Anterior cingulate cortex (tissue), 58 donors: ENCODE results near the gene PAXIP1.

Experiments used
- DNase-seq, 58 donors: peaks; one replicate each; lab custom pipeline; 2025; lab: John Stamatoyannopoulos, UW

Gene PAXIP1

GRCh38 chr7:154915600-154915999 lies 87.3 kb downstream of the PAXIP1 start:
- DNase-seq, result no peak

GRCh38 chr7:154914996-154915380 lies 87.9 kb downstream of the PAXIP1 start:
- no peak for DNase-seq

- no peak for DNase-seq
These were observed 88.5 kb downstream of the PAXIP1 start for GRCh38 chr7:154914308-154914995.

- peak in 56 of 58 donors; percentile 10 to 95 (median 72) for DNase-seq
These were observed 89.2 kb downstream of the PAXIP1 start for GRCh38 chr7:154913638-154914307.

GRCh38 chr7:154912871-154913637 lies 89.9 kb downstream of the PAXIP1 start:
- peak in 14 of 58 donors; percentile 23 to 64 (median 50) for DNase-seq

GRCh38 chr7:154911862-154912455 lies 91.0 kb downstream of the PAXIP1 start:
- no peak for DNase-seq

GRCh38 chr7:154911411-154911810 lies 91.5 kb downstream of the PAXIP1 start:
- no peak for DNase-seq

- DNase-seq, result no peak
These were observed 91.9 kb downstream of the PAXIP1 start for GRCh38 chr7:154910977-154911376.

GRCh38 chr7:154910125-154910524 lies 92.8 kb downstream of the PAXIP1 start:
- DNase-seq, result no peak

- DNase-seq, result no peak
These were observed 93.5 kb downstream of the PAXIP1 start for GRCh38 chr7:154909241-154910105.

- no peak for DNase-seq
These were observed 95.0 kb downstream of the PAXIP1 start for GRCh38 chr7:154907651-154908620.

- no peak for DNase-seq
These were observed 96.1 kb downstream of the PAXIP1 start for GRCh38 chr7:154906736-154907355.

- no peak for DNase-seq
These were observed 96.7 kb downstream of the PAXIP1 start for GRCh38 chr7:154906201-154906600.

- no peak for DNase-seq
These were observed 97.3 kb downstream of the PAXIP1 start for GRCh38 chr7:154905615-154906014.

GRCh38 chr7:154905146-154905545 lies 97.8 kb downstream of the PAXIP1 start:
- no peak for DNase-seq

- peak in 14 of 58 donors; percentile 8 to 66 (median 22) for DNase-seq
These were observed 99.7 kb downstream of the PAXIP1 start for GRCh38 chr7:154903083-154903731.

GRCh38 chr7:154902600-154903082 lies 100.3 kb downstream of the PAXIP1 start:
- peak in 15 of 58 donors; percentile 10 to 66 (median 34) for DNase-seq

GRCh38 chr7:154899862-154900261 lies 103.1 kb downstream of the PAXIP1 start:
- no peak for DNase-seq
